HepG2 (cell line): ENCODE data around the gene SNX21. TPM values are rescaled to one million over a fixed set of nuclear protein-coding genes. Genes with fewer than 3 reads are reported as not detected.
A peak's percentile ranks its signal among the peaks of the same experiment; 100 is the strongest.

Experiments
- ATAC-seq: fragments of 200-7000 bp; cut with Tn5 transposase; 3 replicates; pipeline ENCODE4 v1.9.1; 2020; ENCODE audit warnings: mild to moderate bottlenecking, moderate library complexity
- BruUV-seq: library from RNA; stranded (reverse); fragments of 400-500 nt; replicated peaks from 2 replicates; lab custom pipeline; 2021; lab: Mats Ljungman, UMichigan
- CTCF ChIA-PET: fragments of 300-600 bp; formaldehyde crosslinking; extraction: SDS; loops from one replicate; lab custom pipeline; 2021; ENCODE audit warnings: low total read pairs, inconsistent platforms, low intra/inter-chr PET ratio; lab: Yijun Ruan, JAX
- POLR2A ChIA-PET: fragments of 350-600 bp; sonication (Branson Sonifier 250); formaldehyde crosslinking; loops from one replicate; lab custom pipeline; 2020; ENCODE audit warnings: antibody characterized with exemption, inconsistent platforms; lab: Yijun Ruan, JAX
- DNase-seq: peaks from one replicate; pipeline ENCODE4 v3.0.0-alpha.2; 2015; ENCODE audit warnings: low spot score
- FAIRE-seq: peaks from 3 replicates; lab custom pipeline; 2011; peaks lifted over from hg19 to GRCh38; lab: Jason Lieb, UNC
- H2AFZ ChIP-seq: one replicate; pipeline ENCODE4 v1.6.1; 2011; ENCODE audit warnings: low read length, inconsistent platforms
- H3K27ac ChIP-seq: fragments of 300-600 bp; 3 replicates; pipeline ENCODE4 v1.8.0; 2011; ENCODE audit warnings: mixed run types, mild to moderate bottlenecking, mixed read lengths, low read length, inconsistent platforms; ENCODE audit not compliant: insufficient read depth; ENCODE audit errors: extremely low read length
- H3K27me3 ChIP-seq, 2 experiments: fragments of 200-600 bp in 1 of 2; 2 replicates in 1 of 2; 3 replicates in 1 of 2; pipeline versions ENCODE4 v1.6.0 to v1.8.0; 2011; ENCODE audit warnings: low read length in 2 of 2, mild to moderate bottlenecking in 2 of 2, moderate library complexity in 2 of 2, inconsistent platforms in 1 of 2; ENCODE audit not compliant: insufficient read depth in 2 of 2, control insufficient read depth in 1 of 2
- H3K36me3 ChIP-seq, 2 experiments: fragments of 200-600 bp in 1 of 2; replicated peaks in 1 of 2; 2 replicates in 1 of 2; 3 replicates in 1 of 2; pipeline versions ENCODE4 v1.5.1 to v1.8.0; 2011; ENCODE audit warnings: low read length in 2 of 2, inconsistent platforms in 1 of 2; ENCODE audit not compliant: insufficient read depth in 2 of 2, control insufficient read depth in 1 of 2
- H3K4me1 ChIP-seq: 2 replicates; pipeline ENCODE4 v1.5.1; 2012; ENCODE audit warnings: low read length, inconsistent platforms; ENCODE audit not compliant: insufficient read depth
- H3K4me2 ChIP-seq: 2 replicates; pipeline ENCODE4 v1.6.0; 2011; ENCODE audit warnings: low read depth, low read length, inconsistent platforms
- H3K4me3 ChIP-seq, 3 experiments: fragments of 200-600 bp in 1 of 3; sonication (generic), shearing (Covaris generic) in 1 of 3; replicated peaks in 1 of 3; 2 replicates each; pipeline ENCODE4 v1.5.1; 2011 to 2016; ENCODE audit warnings: low read length in 3 of 3, inconsistent platforms in 2 of 3, low read depth in 2 of 3, mild to moderate bottlenecking in 2 of 3, control low read depth in 1 of 3, mixed read lengths in 1 of 3; ENCODE audit not compliant: insufficient read depth in 1 of 3
- H3K79me2 ChIP-seq: one replicate; pipeline ENCODE4 v1.6.1; 2011; ENCODE audit warnings: low read length, inconsistent platforms; ENCODE audit not compliant: insufficient read depth
- H3K9ac ChIP-seq: 2 replicates; pipeline ENCODE4 v1.6.0; 2011; ENCODE audit warnings: mild to moderate bottlenecking, low read depth, low read length, inconsistent platforms; ENCODE audit not compliant: insufficient read depth
- H3K9me3 ChIP-seq: 2 replicates; pipeline ENCODE4 v1.5.1; 2012; ENCODE audit warnings: mild to moderate bottlenecking, low read length
- H4K20me1 ChIP-seq: 2 replicates; pipeline ENCODE4 v1.6.0; 2011; ENCODE audit warnings: inconsistent platforms, mild to moderate bottlenecking, low read length, moderate library complexity; ENCODE audit not compliant: insufficient read depth
- AFF4 ChIP-seq: sonication (generic); formaldehyde crosslinking; IDR thresholded peaks from 2 replicates; pipeline ENCODE4 v1.4.0; 2020; ENCODE audit warnings: missing genetic modification reagents
- AHR ChIP-seq: IDR thresholded peaks from 2 replicates; pipeline ENCODE4 v1.6.1; 2018; ENCODE audit warnings: missing genetic modification reagents, missing compliant biosample characterization
- EED ChIP-seq: sonication (generic); formaldehyde crosslinking; IDR thresholded peaks from 2 replicates; pipeline ENCODE4 v1.5.0; 2020; ENCODE audit warnings: mild to moderate bottlenecking, missing genetic modification reagents
- HMGA1 ChIP-seq: sonication (generic); formaldehyde crosslinking; conservative IDR thresholded peaks from 2 replicates; pipeline ENCODE4 v1.4.0; 2020; ENCODE audit warnings: missing genetic modification reagents
- MTF1 ChIP-seq: sonication (generic); formaldehyde crosslinking; IDR thresholded peaks from 2 replicates; pipeline ENCODE4 v1.5.0; 2020; ENCODE audit warnings: missing genetic modification reagents
- PITX1 ChIP-seq: sonication (generic); formaldehyde crosslinking; IDR thresholded peaks from 2 replicates; pipeline ENCODE4 v1.5.1; 2020; ENCODE audit warnings: mild to moderate bottlenecking, missing genetic modification reagents
- PTBP1 ChIP-seq: fragments of 200-400 bp; formaldehyde crosslinking; IDR thresholded peaks from 2 replicates; pipeline ENCODE4 v1.6.1; 2018; ENCODE audit warnings: low read length, low read depth; ENCODE audit not compliant: poor library complexity, severe bottlenecking
- SNAI1 ChIP-seq: sonication (generic); formaldehyde crosslinking; IDR thresholded peaks from 2 replicates; pipeline ENCODE4 v1.5.0; 2020; ENCODE audit warnings: mild to moderate bottlenecking, missing genetic modification reagents, borderline replicate concordance
- SOX6 ChIP-seq, 2 experiments: fragments of 450-650 bp in 1 of 2; sonication (generic) in 1 of 2; formaldehyde crosslinking in 1 of 2; IDR thresholded peaks; 2 replicates each; pipeline versions ENCODE4 v1.4.0 to v1.6.1; 2017 to 2020; ENCODE audit warnings: antibody characterized with exemption in 1 of 2, mild to moderate bottlenecking in 1 of 2, missing genetic modification reagents in 1 of 2
- ZFP90 ChIP-seq: sonication (generic); formaldehyde crosslinking; IDR thresholded peaks from 2 replicates; pipeline ENCODE4 v1.8.0; 2022; ENCODE audit warnings: missing genetic modification reagents, mild to moderate bottlenecking, inconsistent platforms, borderline replicate concordance
- ZKSCAN8 ChIP-seq: IDR thresholded peaks from 2 replicates; pipeline ENCODE4 v1.6.1; 2016; ENCODE audit warnings: borderline replicate concordance, missing genetic modification reagents, missing compliant biosample characterization
- ZNF296 ChIP-seq: sonication (generic); formaldehyde crosslinking; conservative IDR thresholded peaks from 2 replicates; pipeline ENCODE4 v1.5.0; 2020; ENCODE audit warnings: mild to moderate bottlenecking, missing genetic modification reagents
- ZNF446 ChIP-seq: sonication (generic); formaldehyde crosslinking; IDR thresholded peaks from 2 replicates; pipeline ENCODE4 v1.5.0; 2020; ENCODE audit warnings: mild to moderate bottlenecking, missing genetic modification reagents
- ZNF543 ChIP-seq: sonication (generic); formaldehyde crosslinking; IDR thresholded peaks from 2 replicates; pipeline ENCODE4 v1.4.0; 2020; ENCODE audit warnings: mild to moderate bottlenecking, missing genetic modification reagents
- ZNF691 ChIP-seq: sonication (generic); formaldehyde crosslinking; IDR thresholded peaks from 2 replicates; pipeline ENCODE4 v1.4.0; 2020; ENCODE audit warnings: missing genetic modification reagents, low read depth, mild to moderate bottlenecking, borderline replicate concordance
- WGBS: methylation state at CpG from one replicate; pipeline ENCODE4 v1.1.6; 2017; ENCODE audit warnings: low lambda C conversion rate; 5-methylcytosine and 5-hydroxymethylcytosine counted together
- in situ Hi-C: cut with HindIII; loops from 2 replicates; pipeline ENCODE4 v1.10.0; 2017; ENCODE audit warnings: low pct_unique_long_range_greater_than_20kb; ENCODE audit not compliant: extremely low pct_ligation_motif_present
- intact Hi-C: fragments of 100-400 bp; cut with micrococcal nuclease; formaldehyde crosslinking; loops from one replicate; pipeline ENCODE4 v1.10.0; 2022; ENCODE audit not compliant: unreplicated experiment
- polyA plus RNA-seq, 8 experiments: library from polyadenylated mRNA; depleted of rRNA in 3 of 8; stranded (reverse) in 7 of 8; unstranded in 1 of 8; fragments of >200 nt; fragmentation: Illumina TruSeq in 4 of 8; extraction: Trizol in 4 of 8; gene quantifications; 2 replicates each; pipeline versions ENCODE4 v1.2.1 to v1.2.3, GENCODE V29; 2011 to 2016; ENCODE audit warnings: low read depth in 4 of 8, missing spikeins in 1 of 8, mixed read lengths in 1 of 8; ENCODE audit not compliant: insufficient read depth in 1 of 8
- total RNA-seq, 5 experiments: library from RNA; depleted of rRNA; stranded (reverse); fragments of >200 nt; fragmentation: Illumina TruSeq; extraction: Trizol; gene quantifications; 2 replicates each; pipeline ENCODE4 v1.2.3, GENCODE V29; 2016; ENCODE audit warnings: low read depth in 1 of 5
- TF ChIP-seq, protein P1 (sequence below): sonication (generic); formaldehyde crosslinking; IDR thresholded peaks from 2 replicates; pipeline ENCODE4 v1.5.0; 2020; ENCODE audit warnings: mild to moderate bottlenecking, missing genetic modification reagents

The SNX21 gene
- total and polyA plus RNA-seq, 2 of the 13 experiments (the other 11 are each of a cell fraction or from before 2014, with no cell fraction given), result 7.7 to 12.8 TPM

DNA sequence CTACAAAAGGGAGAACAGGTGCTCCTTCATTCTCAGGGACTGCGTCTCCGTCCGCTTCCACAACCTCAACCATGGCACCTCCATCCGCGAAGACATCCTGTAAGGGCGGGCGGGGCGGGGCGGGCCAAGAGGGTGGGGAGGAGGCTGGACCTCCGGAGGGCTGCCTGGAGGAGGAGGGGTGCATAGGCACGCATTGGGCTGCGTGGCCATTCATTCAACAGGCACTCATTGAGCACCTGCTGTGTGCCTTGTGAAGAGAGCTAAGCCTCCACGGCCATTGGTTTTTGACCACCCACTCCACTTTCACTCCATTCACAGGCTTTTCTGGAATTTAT is 24.2 kb downstream of the SNX21 start (continued):
- TF ChIP-seq ZNF296 (CRISPR knock-in tag) (0 out of 2 replicates have a peak, but pooled peaks have one; percentile 21), ZKSCAN8 (CRISPR knock-in tag) (peak; percentile 84; the same call in 1 of the 2 replicates), PITX1 (no peak), ZNF691 (0 out of 2 replicates have a peak, but pooled peaks have one; percentile 5), AHR (CRISPR knock-in tag) (no peak)
- TF ChIP-seq, protein P1, sequence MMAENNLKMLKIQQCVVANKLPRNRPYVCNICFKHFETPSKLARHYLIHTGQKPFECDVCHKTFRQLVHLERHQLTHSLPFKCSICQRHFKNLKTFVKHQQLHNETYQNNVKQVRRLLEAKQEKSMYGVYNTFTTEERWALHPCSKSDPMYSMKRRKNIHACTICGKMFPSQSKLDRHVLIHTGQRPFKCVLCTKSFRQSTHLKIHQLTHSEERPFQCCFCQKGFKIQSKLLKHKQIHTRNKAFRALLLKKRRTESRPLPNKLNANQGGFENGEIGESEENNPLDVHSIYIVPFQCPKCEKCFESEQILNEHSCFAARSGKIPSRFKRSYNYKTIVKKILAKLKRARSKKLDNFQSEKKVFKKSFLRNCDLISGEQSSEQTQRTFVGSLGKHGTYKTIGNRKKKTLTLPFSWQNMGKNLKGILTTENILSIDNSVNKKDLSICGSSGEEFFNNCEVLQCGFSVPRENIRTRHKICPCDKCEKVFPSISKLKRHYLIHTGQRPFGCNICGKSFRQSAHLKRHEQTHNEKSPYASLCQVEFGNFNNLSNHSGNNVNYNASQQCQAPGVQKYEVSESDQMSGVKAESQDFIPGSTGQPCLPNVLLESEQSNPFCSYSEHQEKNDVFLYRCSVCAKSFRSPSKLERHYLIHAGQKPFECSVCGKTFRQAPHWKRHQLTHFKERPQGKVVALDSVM (CRISPR knock-in tag), result peak; percentile 6; the same call in 1 of the 2 replicates

DNA sequence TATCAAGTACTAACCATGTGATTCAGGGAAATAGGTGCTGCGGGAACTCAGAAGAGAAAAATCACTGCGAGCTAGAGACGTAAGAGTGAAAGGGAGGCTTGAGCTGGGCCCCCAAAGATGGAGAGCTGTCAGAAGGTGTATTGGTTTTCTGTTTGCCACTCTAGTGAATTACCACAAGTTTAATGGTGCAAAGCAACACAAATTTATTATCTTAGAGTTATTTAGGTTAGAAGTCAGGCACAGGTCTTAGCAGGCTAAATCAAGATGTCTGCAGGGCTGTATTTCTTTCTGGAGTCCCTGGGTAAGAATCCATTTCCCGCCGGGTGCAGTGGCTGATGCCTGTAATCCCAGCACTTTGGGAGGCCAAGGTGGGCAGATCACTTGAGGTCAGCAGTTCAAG is 26.3 kb downstream of the SNX21 start:
- Histone ChIP-seq H4K20me1 (no peaks in the 10 kb centered on the region), H3K4me1 (peaks cover 79% of the 10 kb centered on the region), H3K4me3 (no peak overlapping the region), H2AFZ (no peak overlapping the region), H3K9ac (no peak overlapping the region), H3K27me3 (no peaks in the 10 kb centered on the region; a peak in 1 of 5 replicates), H3K79me2 (peaks cover 4% of the 10 kb centered on the region), H3K36me3 (no peaks in the 10 kb centered on the region), H3K4me2 (no peak overlapping the region), H3K27ac (no peak overlapping the region), H3K9me3 (no peaks in the 10 kb centered on the region)
- WGBS, result 95% methylated on average over 5 of the region's 5 CpGs
- no TSS peak for BruUV-seq
- CTCF ChIA-PET, result no interaction called here
- no peak for FAIRE-seq
- in situ Hi-C loops (no loop called here), intact Hi-C loops (no loop called here)
- POLR2A ChIA-PET, result interaction anchor here (5.8 to 7.6 kb wide), 2 partner anchors 23 to 30 kb away, joined by 40 to 85 read pairs; partner anchors contain the start of genes CTSA, NEURL2 and ZSWIM1
- no peak for ATAC-seq
- DNase-seq, result no peak
- TF ChIP-seq ZNF446 (no peak), EED (CRISPR knock-in tag) (no peak), ZFP90 (no peak), SOX6 (IDR thresholded peaks at IDR 0.05) (no peak), SOX6 (CRISPR knock-in tag; IDR thresholded peaks at IDR 0.05) (no peak), AFF4 (CRISPR knock-in tag) (no peak), HMGA1 (no peak), MTF1 (CRISPR knock-in tag) (no peak), ZNF543 (CRISPR knock-in tag) (no peak), PTBP1 (no peak), SNAI1 (CRISPR knock-in tag) (no peak)
